Loucy (cell line): ENCODE measurements around the gene SUN1.

ENCODE experiments used
- H2AFZ ChIP-seq: fragments of 200-600 bp; sonication (generic); 2 replicates; pipeline ENCODE4 v1.6.0; 2016; ENCODE audit warnings: antibody characterized with exemption, mild to moderate bottlenecking, low read length, moderate library complexity
- H3F3A ChIP-seq: fragments of 200-600 bp; 2 replicates; pipeline ENCODE4 v1.6.0; 2016; ENCODE audit warnings: antibody characterized with exemption, low read depth, mild to moderate bottlenecking
- H3K27me3 ChIP-seq: fragments of 200-600 bp; sonication (generic); 2 replicates; pipeline ENCODE4 v1.6.1; 2014; ENCODE audit warnings: low read length, mild to moderate bottlenecking; ENCODE audit not compliant: insufficient read depth, poor library complexity, severe bottlenecking
- H3K36me3 ChIP-seq: fragments of 200-600 bp; sonication (generic); 2 replicates; pipeline ENCODE4 v1.6.1; 2016; ENCODE audit warnings: low read length; ENCODE audit not compliant: insufficient read depth
- H3K4me1 ChIP-seq: fragments of 200-600 bp; sonication (generic); 2 replicates; pipeline ENCODE4 v1.5.1; 2014; ENCODE audit warnings: low read length, mild to moderate bottlenecking; ENCODE audit not compliant: insufficient read depth, poor library complexity, severe bottlenecking
- H3K4me2 ChIP-seq: fragments of 200-600 bp; sonication (generic); 2 replicates; pipeline ENCODE4 v1.6.0; 2014; ENCODE audit warnings: antibody characterized with exemption, low read length, low read depth, mild to moderate bottlenecking; ENCODE audit not compliant: poor library complexity, severe bottlenecking
- H3K4me3 ChIP-seq: fragments of 200-600 bp; sonication (generic); 2 replicates; pipeline ENCODE4 v1.5.1; 2014; ENCODE audit warnings: low read length, mild to moderate bottlenecking, mixed read lengths; ENCODE audit not compliant: poor library complexity, severe bottlenecking
- H3K79me2 ChIP-seq: fragments of 200-600 bp; sonication (generic); 2 replicates; pipeline ENCODE4 v1.6.1; 2014; ENCODE audit warnings: low read length; ENCODE audit not compliant: insufficient read depth
- H3K9ac ChIP-seq: fragments of 200-600 bp; sonication (generic); 2 replicates; pipeline ENCODE4 v1.6.0; 2014; ENCODE audit warnings: mild to moderate bottlenecking, low read depth, low read length, moderate library complexity; ENCODE audit not compliant: poor library complexity, severe bottlenecking
- H3K9me2 ChIP-seq: fragments of 200-600 bp; sonication (generic); replicated peaks from 2 replicates; pipeline ENCODE4 v1.6.1; 2016; ENCODE audit warnings: low read depth, low read length, mixed read lengths
- H3K9me3 ChIP-seq: fragments of 200-600 bp; sonication (generic); 2 replicates; pipeline ENCODE4 v1.6.1; 2014; ENCODE audit warnings: mild to moderate bottlenecking, antibody characterized with exemption, low read length, low read depth; ENCODE audit not compliant: insufficient read depth
- H4K20me1 ChIP-seq: fragments of 200-600 bp; sonication (generic); 2 replicates; pipeline ENCODE4 v1.6.0; 2014; ENCODE audit warnings: antibody characterized with exemption, low read length, mild to moderate bottlenecking; ENCODE audit not compliant: insufficient read depth, poor library complexity, severe bottlenecking
- EZH2phosphoT487 ChIP-seq: fragments of 200-600 bp; IDR thresholded peaks from 2 replicates; pipeline ENCODE4 v1.6.1; 2018; ENCODE audit warnings: antibody characterized with exemption, mild to moderate bottlenecking, moderate library complexity, borderline replicate concordance
- TF ChIP-seq, protein P1 (sequence below): fragments of 200-600 bp; sonication (generic); conservative IDR thresholded peaks from 2 replicates; pipeline ENCODE4 v1.5.1; 2014; ENCODE audit warnings: mild to moderate bottlenecking, antibody characterized with exemption, low read length

SUN1 gene

DNA sequence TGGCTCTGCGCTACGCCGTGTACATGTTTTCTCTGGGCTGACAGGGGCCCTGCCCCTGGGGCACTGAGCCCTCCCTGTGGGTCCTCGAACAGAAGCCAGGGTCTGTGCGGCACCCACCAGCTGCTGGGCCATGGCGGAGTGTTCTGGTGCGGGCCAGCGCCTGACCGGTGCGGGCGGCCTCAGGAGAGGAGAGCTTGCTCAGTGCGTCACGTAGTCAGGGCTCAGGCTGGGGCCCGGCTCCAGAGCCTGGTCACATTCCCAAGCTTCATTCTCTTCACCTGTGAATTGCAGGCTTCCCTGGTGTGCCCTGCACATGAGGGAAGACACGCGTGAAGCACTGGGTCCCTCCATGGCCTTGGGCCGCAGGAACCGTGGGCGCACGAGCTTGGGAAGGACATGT lies 59.5 kb downstream of the SUN1 start:
- Histone ChIP-seq H3K9me2 (no peaks in the 10 kb centered on the region), H2AFZ (no peak overlapping the region), H3K4me1 (no peaks in the 10 kb centered on the region), H3K4me2 (no peak overlapping the region), H3K9ac (no peak overlapping the region), H3K36me3 (peaks cover 91% of the 10 kb centered on the region; the same call in 1 of the 2 replicates), H4K20me1 (no peaks in the 10 kb centered on the region), H3F3A (no peaks in the 10 kb centered on the region), H3K27me3 (no peaks in the 10 kb centered on the region), H3K79me2 (peaks cover 2% of the 10 kb centered on the region; the same call in 1 of the 2 replicates), H3K4me3 (no peak overlapping the region), H3K9me3 (no peaks in the 10 kb centered on the region)
- no peak for TF ChIP-seq EZH2phosphoT487
- TF ChIP-seq, protein P1, sequence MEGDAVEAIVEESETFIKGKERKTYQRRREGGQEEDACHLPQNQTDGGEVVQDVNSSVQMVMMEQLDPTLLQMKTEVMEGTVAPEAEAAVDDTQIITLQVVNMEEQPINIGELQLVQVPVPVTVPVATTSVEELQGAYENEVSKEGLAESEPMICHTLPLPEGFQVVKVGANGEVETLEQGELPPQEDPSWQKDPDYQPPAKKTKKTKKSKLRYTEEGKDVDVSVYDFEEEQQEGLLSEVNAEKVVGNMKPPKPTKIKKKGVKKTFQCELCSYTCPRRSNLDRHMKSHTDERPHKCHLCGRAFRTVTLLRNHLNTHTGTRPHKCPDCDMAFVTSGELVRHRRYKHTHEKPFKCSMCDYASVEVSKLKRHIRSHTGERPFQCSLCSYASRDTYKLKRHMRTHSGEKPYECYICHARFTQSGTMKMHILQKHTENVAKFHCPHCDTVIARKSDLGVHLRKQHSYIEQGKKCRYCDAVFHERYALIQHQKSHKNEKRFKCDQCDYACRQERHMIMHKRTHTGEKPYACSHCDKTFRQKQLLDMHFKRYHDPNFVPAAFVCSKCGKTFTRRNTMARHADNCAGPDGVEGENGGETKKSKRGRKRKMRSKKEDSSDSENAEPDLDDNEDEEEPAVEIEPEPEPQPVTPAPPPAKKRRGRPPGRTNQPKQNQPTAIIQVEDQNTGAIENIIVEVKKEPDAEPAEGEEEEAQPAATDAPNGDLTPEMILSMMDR: no peak

DNA sequence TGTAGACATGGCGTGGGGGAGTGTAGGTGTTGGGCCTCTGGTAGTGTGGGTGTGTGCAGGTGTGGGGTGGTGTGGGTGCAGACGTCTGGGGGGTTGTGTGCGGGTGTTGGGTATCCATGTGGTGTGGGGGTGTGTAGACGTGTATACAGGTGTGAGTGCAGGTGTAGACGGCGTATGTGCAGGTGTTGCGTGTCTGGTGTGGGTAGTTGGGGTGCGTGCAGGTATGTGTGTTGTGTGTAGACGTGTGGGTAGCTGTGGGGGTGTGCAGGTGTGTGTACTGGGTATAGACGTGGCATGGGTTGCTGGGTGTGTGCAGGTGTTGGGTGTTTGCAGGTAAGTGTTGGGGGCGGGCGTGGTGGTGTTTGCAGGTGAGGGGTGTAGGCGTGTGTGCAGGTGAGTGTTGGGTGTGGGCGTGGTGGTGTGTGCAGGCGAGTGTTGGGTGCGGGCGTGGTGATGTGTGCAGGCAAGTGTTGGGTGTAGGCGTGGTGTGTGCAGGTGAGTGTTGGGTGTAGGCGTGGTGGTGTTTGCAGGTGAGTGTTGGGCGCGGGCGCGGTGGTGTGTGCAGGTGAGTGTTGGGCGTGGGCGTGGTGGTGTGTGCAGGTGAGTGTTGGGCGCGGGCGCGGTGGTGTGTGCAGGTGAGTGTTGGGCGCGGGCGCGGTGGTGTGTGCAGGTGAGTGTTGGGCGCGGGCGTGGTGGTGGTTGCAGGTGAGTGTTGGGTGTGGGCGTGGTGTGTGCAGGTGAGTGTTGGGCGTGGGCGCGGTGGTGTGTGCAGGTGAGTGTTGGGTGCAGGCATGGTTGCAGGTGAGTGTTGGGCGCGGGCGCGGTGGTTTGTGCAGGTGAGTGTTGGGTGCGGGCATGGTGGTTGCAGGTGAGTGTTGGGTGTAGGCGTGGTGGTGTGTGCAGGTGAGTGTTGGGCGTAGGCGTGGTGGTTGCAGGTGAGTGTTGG lies 60.6 kb downstream of the SUN1 start:
- Histone ChIP-seq H3K79me2 (no peaks in the 10 kb centered on the region), H3K27me3 (no peaks in the 10 kb centered on the region), H3F3A (no peaks in the 10 kb centered on the region), H2AFZ (no peak overlapping the region), H4K20me1 (no peaks in the 10 kb centered on the region), H3K36me3 (peaks cover 84% of the 10 kb centered on the region; the same call in 1 of the 2 replicates), H3K4me3 (no peak overlapping the region), H3K9ac (no peak overlapping the region), H3K4me1 (no peaks in the 10 kb centered on the region), H3K9me2 (no peaks in the 10 kb centered on the region), H3K9me3 (no peaks in the 10 kb centered on the region), H3K4me2 (no peak overlapping the region)
- TF ChIP-seq, protein P1: no peak
- TF ChIP-seq EZH2phosphoT487: no peak

GRCh38 chr7:893686-894085 lies 61.4 kb downstream of the SUN1 start:
- Histone ChIP-seq H3K9ac (no peak overlapping the region), H3K4me3 (no peak overlapping the region), H3K27me3 (no peaks in the 10 kb centered on the region), H3K36me3 (peaks cover 76% of the 10 kb centered on the region; the same call in 1 of the 2 replicates), H3K4me1 (no peaks in the 10 kb centered on the region), H3K9me3 (no peaks in the 10 kb centered on the region), H3F3A (no peaks in the 10 kb centered on the region), H3K4me2 (no peak overlapping the region), H3K79me2 (no peaks in the 10 kb centered on the region), H2AFZ (no peak overlapping the region), H3K9me2 (no peaks in the 10 kb centered on the region), H4K20me1 (no peaks in the 10 kb centered on the region)
- no peak for TF ChIP-seq EZH2phosphoT487
- TF ChIP-seq, protein P1: no peak
